Parathyroid adenoma (tissue), 2 donors: Measurements from ENCODE around the gene GARIN5A.

Source experiments
- H2AFZ ChIP-seq: fragments of 300-600 bp; sonication (generic); one replicate; pipeline ENCODE4 v1.7.0; 2017; ENCODE audit warnings: antibody characterized with exemption, mild to moderate bottlenecking
- H3K27ac ChIP-seq: fragments of 300-600 bp; sonication (generic); one replicate; pipeline ENCODE4 v1.7.0; 2017
- H3K27me3 ChIP-seq: fragments of 300-600 bp; sonication (generic); one replicate; pipeline ENCODE4 v1.7.0; 2017; ENCODE audit warnings: low read length; ENCODE audit not compliant: control insufficient read depth, insufficient read depth
- H3K36me3 ChIP-seq: fragments of 300-600 bp; sonication (generic); one replicate; pipeline ENCODE4 v1.7.0; 2017; ENCODE audit warnings: low read length; ENCODE audit not compliant: control insufficient read depth, insufficient read depth
- H3K4me1 ChIP-seq: fragments of 300-600 bp; sonication (generic); one replicate; pipeline ENCODE4 v1.7.0; 2017; ENCODE audit warnings: control low read depth
- H3K4me2 ChIP-seq: fragments of 300-600 bp; sonication (generic); one replicate; pipeline ENCODE4 v1.7.0; 2017; ENCODE audit warnings: low read length
- H3K4me3 ChIP-seq: fragments of 300-600 bp; sonication (generic); one replicate; pipeline ENCODE4 v1.7.0; 2017; ENCODE audit warnings: low read depth, low read length
- H3K79me2 ChIP-seq: fragments of 300-600 bp; sonication (generic); one replicate; pipeline ENCODE4 v1.7.0; 2017; ENCODE audit warnings: control low read depth
- H3K9ac ChIP-seq: fragments of 300-600 bp; sonication (generic); one replicate; pipeline ENCODE4 v1.7.0; 2017; ENCODE audit warnings: mild to moderate bottlenecking
- H3K9me3 ChIP-seq: fragments of 300-600 bp; sonication (generic); one replicate; pipeline ENCODE4 v1.7.0; 2017; ENCODE audit warnings: low read length; ENCODE audit not compliant: control insufficient read depth
- CTCF ChIP-seq: fragments of 300-600 bp; sonication (generic); IDR thresholded peaks from one replicate; pipeline ENCODE4 v1.7.0; 2017; ENCODE audit warnings: antibody characterized with exemption, mild to moderate bottlenecking
- donor health status: primary hyperparathyroidism.

The GARIN5A gene

GRCh38 chr19:50498219-50499056 is 21.8 kb upstream of the GARIN5A start:
- Histone ChIP-seq H3K27ac (no peak overlapping the region), H3K79me2 (no peaks in the 10 kb centered on the region), H3K9ac (no peak overlapping the region), H3K36me3 (no peaks in the 10 kb centered on the region), H3K9me3 (no peaks in the 10 kb centered on the region), H3K4me2 (no peak overlapping the region), H3K27me3 (no peaks in the 10 kb centered on the region), H3K4me3 (no peak overlapping the region), H3K4me1 (no peaks in the 10 kb centered on the region), H2AFZ (no peak overlapping the region)
- TF ChIP-seq CTCF, result no peak

- H3K4me3 ChIP-seq, result no peak overlapping the region
- H3K27me3 ChIP-seq, result no peaks in the 10 kb centered on the region
- no peak overlapping the region for H3K27ac ChIP-seq
- H2AFZ ChIP-seq, result no peak overlapping the region
- H3K36me3 ChIP-seq, result no peaks in the 10 kb centered on the region
- no peak for TF ChIP-seq CTCF
- H3K79me2 ChIP-seq, result no peaks in the 10 kb centered on the region
- no peaks in the 10 kb centered on the region for H3K9me3 ChIP-seq
- no peaks in the 10 kb centered on the region for H3K4me1 ChIP-seq
- H3K4me2 ChIP-seq, result no peak overlapping the region
- no peak overlapping the region for H3K9ac ChIP-seq
Measured at GRCh38 chr19:50497022-50497405, 20.4 kb upstream of the GARIN5A start.

- Histone ChIP-seq H3K27ac (no peak overlapping the region), H3K36me3 (no peaks in the 10 kb centered on the region), H2AFZ (no peak overlapping the region), H3K4me2 (no peak overlapping the region), H3K9ac (no peak overlapping the region), H3K4me1 (no peaks in the 10 kb centered on the region), H3K4me3 (no peak overlapping the region), H3K27me3 (no peaks in the 10 kb centered on the region), H3K9me3 (no peaks in the 10 kb centered on the region), H3K79me2 (no peaks in the 10 kb centered on the region)
- TF ChIP-seq CTCF, result no peak
Measured at GRCh38 chr19:50496189-50497021, 19.8 kb upstream of the GARIN5A start.

- no peak overlapping the region for H3K9ac ChIP-seq
- no peaks in the 10 kb centered on the region for H3K79me2 ChIP-seq
- no peak overlapping the region for H3K4me2 ChIP-seq
- H2AFZ ChIP-seq, result no peak overlapping the region
- H3K4me1 ChIP-seq, result no peaks in the 10 kb centered on the region
- H3K27me3 ChIP-seq, result no peaks in the 10 kb centered on the region
- no peaks in the 10 kb centered on the region for H3K9me3 ChIP-seq
- no peak overlapping the region for H3K27ac ChIP-seq
- H3K36me3 ChIP-seq, result no peaks in the 10 kb centered on the region
- H3K4me3 ChIP-seq, result no peak overlapping the region
- no peak for TF ChIP-seq CTCF
Measured at GRCh38 chr19:50495020-50495531, 18.4 kb upstream of the GARIN5A start.
